Endothelial cell of umbilical vein (primary cell): ENCODE measurements around the gene SLC35A3. TPM values are rescaled to one million over a fixed set of nuclear protein-coding genes. Genes with fewer than 3 reads are reported as not detected.
"Not testable (repeated sequence)": the region's sequence is repeated elsewhere in the genome, so short reads cannot be mapped to it uniquely, and the experiment has no call there.

Source experiments
- BruUV-seq: library from RNA; stranded (reverse); fragments of 400-500 nt; replicated peaks from 2 replicates; lab custom pipeline; 2021; lab: Mats Ljungman, UMichigan
- CTCF ChIA-PET: fragments of 300-600, 350-600 bp; sonication (Branson Sonifier 250); formaldehyde crosslinking; loops from one replicate; lab custom pipeline; 2021; ENCODE audit warnings: antibody characterized with exemption, inconsistent platforms; lab: Charles Lee
- POLR2A ChIA-PET: fragments of 300-600, 350-600 bp; sonication (Branson Sonifier 250); formaldehyde crosslinking; loops from one replicate; lab custom pipeline; 2021; ENCODE audit warnings: antibody characterized with exemption, inconsistent platforms; lab: Charles Lee
- DNase-seq: peaks from one replicate; pipeline ENCODE4 v3.0.0-alpha.2; 2011; ENCODE audit warnings: low read depth, low spot score
- FAIRE-seq: peaks from 2 replicates; lab custom pipeline; 2011; peaks lifted over from hg19 to GRCh38; lab: Jason Lieb, UNC
- H2AFZ ChIP-seq: 2 replicates; pipeline ENCODE4 v1.6.0; 2012; ENCODE audit warnings: low read depth, low read length, control low read depth, inconsistent platforms
- H3K27ac ChIP-seq: 2 replicates; pipeline ENCODE4 v1.5.1; 2011; ENCODE audit warnings: low read depth, mild to moderate bottlenecking, control low read depth, low read length, moderate library complexity; ENCODE audit not compliant: insufficient read depth
- H3K27me3 ChIP-seq, 2 experiments: 2 replicates each; pipeline versions ENCODE4 v1.6.0 to v1.6.1; 2011; ENCODE audit warnings: low read length in 2 of 2, mixed read lengths in 1 of 2; ENCODE audit not compliant: control insufficient read depth in 2 of 2, insufficient read depth in 2 of 2
- H3K36me3 ChIP-seq, 2 experiments: 2 replicates in 1 of 2; 3 replicates in 1 of 2; pipeline ENCODE4 v1.5.1; 2011; ENCODE audit warnings: low read length in 2 of 2, mild to moderate bottlenecking in 1 of 2, moderate library complexity in 1 of 2; ENCODE audit not compliant: control insufficient read depth in 2 of 2, insufficient read depth in 2 of 2; ENCODE audit errors: extremely low read depth in 1 of 2
- H3K4me1 ChIP-seq: 3 replicates; pipeline ENCODE4 v1.5.1; 2011; ENCODE audit warnings: mild to moderate bottlenecking, low read length; ENCODE audit not compliant: control insufficient read depth, insufficient read depth; ENCODE audit errors: extremely low read depth
- H3K4me2 ChIP-seq: 2 replicates; pipeline ENCODE4 v1.6.1; 2011; ENCODE audit warnings: low read length, control low read depth, mixed read lengths; ENCODE audit not compliant: insufficient read depth
- H3K4me3 ChIP-seq, 3 experiments: fragments of 200-600 bp in 1 of 3; sonication (generic), shearing (Covaris generic) in 1 of 3; replicated peaks in 1 of 3; 2 replicates each; pipeline ENCODE4 v1.5.1; 2011 to 2016; ENCODE audit warnings: control low read depth in 3 of 3, low read length in 3 of 3, mild to moderate bottlenecking in 2 of 3, inconsistent platforms in 1 of 3, low read depth in 1 of 3, moderate library complexity in 1 of 3; ENCODE audit not compliant: insufficient read depth in 1 of 3
- H3K79me2 ChIP-seq: 2 replicates; pipeline ENCODE4 v1.6.0; 2012; ENCODE audit warnings: low read length, inconsistent platforms; ENCODE audit not compliant: control insufficient read depth, insufficient read depth
- H3K9ac ChIP-seq: replicated peaks from 2 replicates; pipeline ENCODE3; 2011; ENCODE audit warnings: low read length, control low read depth; ENCODE audit not compliant: insufficient read depth; ENCODE audit errors: extremely low read depth
- H3K9me1 ChIP-seq: replicated peaks from 3 replicates; pipeline ENCODE4 v1.6.0; 2011; ENCODE audit warnings: mild to moderate bottlenecking, low read length; ENCODE audit not compliant: control insufficient read depth, insufficient read depth; ENCODE audit errors: extremely low read depth
- H3K9me3 ChIP-seq: replicated peaks from 2 replicates; pipeline ENCODE4 v1.5.1; 2012; ENCODE audit warnings: low read length, inconsistent platforms; ENCODE audit not compliant: control insufficient read depth, insufficient read depth
- H4K20me1 ChIP-seq: replicated peaks from 2 replicates; pipeline ENCODE3; 2011; ENCODE audit warnings: mild to moderate bottlenecking, low read length; ENCODE audit not compliant: control insufficient read depth, insufficient read depth; ENCODE audit errors: extremely low read depth
- EZH2 ChIP-seq: IDR thresholded peaks from 2 replicates; pipeline ENCODE4 v1.6.1; 2012; ENCODE audit warnings: borderline replicate concordance, low read depth, mild to moderate bottlenecking, moderate library complexity, low read length, inconsistent platforms; ENCODE audit not compliant: severe bottlenecking
- FOS ChIP-seq: IDR thresholded peaks from 2 replicates; pipeline ENCODE4 v1.6.1; 2011; ENCODE audit warnings: mild to moderate bottlenecking, low read length, moderate library complexity, borderline replicate concordance; ENCODE audit not compliant: insufficient read depth
- GATA2 ChIP-seq: IDR thresholded peaks from 2 replicates; pipeline ENCODE4 v1.7.0; 2011; ENCODE audit warnings: low read depth, mild to moderate bottlenecking, moderate library complexity, mixed read lengths, low read length; ENCODE audit not compliant: insufficient read length, insufficient read depth
- JUN ChIP-seq: IDR thresholded peaks from 2 replicates; pipeline ENCODE4 v1.6.1; 2011; ENCODE audit warnings: borderline replicate concordance, low read depth; ENCODE audit not compliant: insufficient read length, insufficient read depth
- MYC ChIP-seq: IDR thresholded peaks from one replicate; pipeline ENCODE4 v1.6.1; 2011; ENCODE audit warnings: mild to moderate bottlenecking, low read depth, low read length
- POLR2A ChIP-seq: IDR thresholded peaks from 2 replicates; pipeline ENCODE4 v1.6.1; 2012; ENCODE audit warnings: low read depth, mild to moderate bottlenecking, control low read depth, low read length
- POLR2AphosphoS5 ChIP-seq: IDR thresholded peaks from 2 replicates; pipeline ENCODE4 v1.6.1; 2012; ENCODE audit warnings: low read depth, mild to moderate bottlenecking, control low read depth, low read length, moderate library complexity; ENCODE audit not compliant: insufficient read depth
- dilution Hi-C: fragments of 300-500 bp; cut with MboI; formaldehyde crosslinking; loops from one replicate; pipeline ENCODE4 v1.15.0; 2019; ENCODE audit warnings: low sequenced_read_pairs; ENCODE audit not compliant: extremely low pct_ligation_motif_present
- intact Hi-C: fragments of 100-400 bp; cut with micrococcal nuclease; formaldehyde crosslinking; loops from one replicate; pipeline ENCODE4 v1.10.0; 2022
- polyA plus RNA-seq, 4 experiments: library from polyadenylated mRNA; depleted of rRNA in 3 of 4; stranded (reverse) in 3 of 4; unstranded in 1 of 4; fragments of >200 nt; gene quantifications; 2 replicates each; pipeline versions ENCODE4 v1.2.1 to v1.2.3, GENCODE V29; 2011 to 2012; ENCODE audit warnings: missing spikeins in 1 of 4
- total RNA-seq: library from RNA; stranded (reverse); gene quantifications from 2 replicates; pipeline ENCODE4 v1.2.3, GENCODE V29; 2021
- TF ChIP-seq, protein P1 (sequence below): IDR thresholded peaks from 2 replicates; pipeline ENCODE4 v1.6.1; 2011; ENCODE audit not compliant: insufficient read depth, insufficient read length
- TF ChIP-seq, protein P2 (sequence below), 2 donors: IDR thresholded peaks; 1 replicate in 1 of 2; 2 replicates in 1 of 2; pipeline ENCODE4 v1.5.1; 2011; ENCODE audit warnings: low read length in 2 of 2, mild to moderate bottlenecking in 2 of 2, moderate library complexity in 2 of 2, control low read depth in 1 of 2, inconsistent platforms in 1 of 2, low read depth in 1 of 2; ENCODE audit not compliant: insufficient read depth in 1 of 2; ENCODE audit errors: extremely low read depth in 1 of 2

The SLC35A3 gene
- total and polyA plus RNA-seq, 2 donors (not counting 3 experiments of a cell fraction or from before 2014, with no cell fraction given), result 3.6 to 19.0 TPM

DNA sequence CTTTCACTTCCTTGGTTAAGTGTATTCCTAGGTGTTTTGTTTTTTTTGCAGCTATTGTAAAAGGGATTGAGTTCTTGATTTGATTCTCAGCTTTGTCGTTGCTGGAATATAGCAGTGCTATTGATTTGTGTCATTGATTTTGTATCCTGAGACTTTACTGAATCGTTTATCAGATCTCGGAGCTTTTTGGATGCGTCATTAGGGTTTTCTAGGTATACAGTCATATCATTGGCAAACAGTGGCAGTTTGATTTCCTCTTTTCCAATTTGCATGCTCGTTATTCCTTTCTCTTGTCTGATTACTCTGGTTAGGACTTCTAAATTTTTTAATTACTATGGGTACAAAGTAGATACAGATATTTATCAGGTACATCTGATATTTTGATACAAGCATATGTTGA lies 75.4 kb downstream of the SLC35A3 start:
- dilution Hi-C loops (no loop called here), intact Hi-C loops (no loop called here)
- ChIA-PET CTCF (no interaction called here), POLR2A (no interaction called here)
- peaks cover 6% of the 10 kb centered on the region for H3K4me1 ChIP-seq
- no peaks in the 10 kb centered on the region for H3K27me3 ChIP-seq
- peaks cover 100% of the 10 kb centered on the region for H3K79me2 ChIP-seq
- FAIRE-seq (no peak), DNase-seq (no peak)
- no peak overlapping the region for H3K4me2 ChIP-seq
- H3K4me3 ChIP-seq, result no peak overlapping the region
- peaks cover 0 to 3% of the 10 kb centered on the region in 2 experiments for H3K36me3 ChIP-seq
- no peak overlapping the region for H3K27ac ChIP-seq
- H3K9me3 ChIP-seq, result no peaks in the 10 kb centered on the region
- TF ChIP-seq, protein P1, sequence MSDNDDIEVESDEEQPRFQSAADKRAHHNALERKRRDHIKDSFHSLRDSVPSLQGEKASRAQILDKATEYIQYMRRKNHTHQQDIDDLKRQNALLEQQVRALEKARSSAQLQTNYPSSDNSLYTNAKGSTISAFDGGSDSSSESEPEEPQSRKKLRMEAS, result no peak
- TF ChIP-seq POLR2A (no peak), EZH2 (no peak), JUN (no peak), GATA2 (no peak), POLR2AphosphoS5 (no peak), MYC (no peak), FOS (no peak)
- TF ChIP-seq, protein P2, sequence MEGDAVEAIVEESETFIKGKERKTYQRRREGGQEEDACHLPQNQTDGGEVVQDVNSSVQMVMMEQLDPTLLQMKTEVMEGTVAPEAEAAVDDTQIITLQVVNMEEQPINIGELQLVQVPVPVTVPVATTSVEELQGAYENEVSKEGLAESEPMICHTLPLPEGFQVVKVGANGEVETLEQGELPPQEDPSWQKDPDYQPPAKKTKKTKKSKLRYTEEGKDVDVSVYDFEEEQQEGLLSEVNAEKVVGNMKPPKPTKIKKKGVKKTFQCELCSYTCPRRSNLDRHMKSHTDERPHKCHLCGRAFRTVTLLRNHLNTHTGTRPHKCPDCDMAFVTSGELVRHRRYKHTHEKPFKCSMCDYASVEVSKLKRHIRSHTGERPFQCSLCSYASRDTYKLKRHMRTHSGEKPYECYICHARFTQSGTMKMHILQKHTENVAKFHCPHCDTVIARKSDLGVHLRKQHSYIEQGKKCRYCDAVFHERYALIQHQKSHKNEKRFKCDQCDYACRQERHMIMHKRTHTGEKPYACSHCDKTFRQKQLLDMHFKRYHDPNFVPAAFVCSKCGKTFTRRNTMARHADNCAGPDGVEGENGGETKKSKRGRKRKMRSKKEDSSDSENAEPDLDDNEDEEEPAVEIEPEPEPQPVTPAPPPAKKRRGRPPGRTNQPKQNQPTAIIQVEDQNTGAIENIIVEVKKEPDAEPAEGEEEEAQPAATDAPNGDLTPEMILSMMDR (IDR thresholded peaks at IDR 0.05; ENCODE audit: extremely low read depth in 1 of 2, insufficient read depth in 1 of 2, low read depth in 1 of 2, low read length in 2 of 2), result no peak
- BruUV-seq, result no TSS peak
- peaks cover 4% of the 10 kb centered on the region for H4K20me1 ChIP-seq
- no peaks in the 10 kb centered on the region for H3K9me1 ChIP-seq
- H3K9ac ChIP-seq, result no peak overlapping the region
- no peak overlapping the region for H2AFZ ChIP-seq

DNA sequence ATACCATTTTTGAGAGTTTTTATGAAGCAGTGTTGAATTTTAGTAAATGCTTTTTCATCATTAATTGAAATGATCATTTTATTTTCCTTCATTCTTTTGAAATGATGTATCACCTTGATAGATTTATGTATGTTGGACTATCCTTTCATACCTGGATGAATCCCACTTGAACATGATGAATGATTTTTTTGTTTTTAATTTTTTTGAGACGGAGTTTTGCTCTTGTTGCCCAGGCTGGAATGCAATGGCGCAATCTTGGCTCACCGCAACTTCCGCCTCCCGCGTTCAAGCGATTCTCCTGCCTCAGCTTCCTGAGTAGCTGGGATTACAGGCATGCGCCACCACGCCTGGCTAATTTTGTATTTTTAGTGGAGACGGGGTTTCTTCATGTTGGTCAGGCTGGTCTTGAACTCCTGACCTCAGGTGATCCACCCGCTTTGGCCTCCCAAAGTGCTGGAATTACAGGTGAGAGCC lies 77.5 kb downstream of the SLC35A3 start:
- H3K79me2 ChIP-seq, result peaks cover 97% of the 10 kb centered on the region
- H3K36me3 ChIP-seq, dilution Hi-C loops, H3K9me3 ChIP-seq, H3K4me1 ChIP-seq, H3K27ac ChIP-seq, intact Hi-C loops, POLR2A ChIA-PET, H3K9me1 ChIP-seq, H3K4me2 ChIP-seq, BruUV-seq, H3K27me3 ChIP-seq, H4K20me1 ChIP-seq, DNase-seq, H3K9ac ChIP-seq, H3K4me3 ChIP-seq, FAIRE-seq, H2AFZ ChIP-seq: not testable (repeated sequence)
- CTCF ChIA-PET, result interaction anchor here (0.6 to 1.0 kb wide), 2 partner anchors 8 to 44 kb away, joined by 3 read pairs; no protein-coding TSS in a partner anchor
